HG02798 (cell line): ENCODE data around the gene PEX3.

ENCODE experiments used
- ATAC-seq: cut with Tn5 transposase; IDR thresholded peaks from one replicate; pipeline ENCODE4 v1.9.1; 2021; ENCODE audit warnings: mild to moderate bottlenecking; ENCODE audit not compliant: unreplicated experiment, poor library complexity

Gene PEX3

GRCh38 chr6:143531720-143532499 lies 81.3 kb downstream of the PEX3 start:
- no peak for ATAC-seq

- ATAC-seq: no peak
Observed at GRCh38 chr6:143535189-143535614, 84.6 kb downstream of the PEX3 start.

- peak; percentile 80 for ATAC-seq
Observed at GRCh38 chr6:143536461-143536865, 85.9 kb downstream of the PEX3 start.

- ATAC-seq: peak; percentile 66
Observed at GRCh38 chr6:143536866-143537691, 86.5 kb downstream of the PEX3 start.

- ATAC-seq: no peak
Observed at GRCh38 chr6:143538374-143538773, 87.8 kb downstream of the PEX3 start.

GRCh38 chr6:143539106-143539505 lies 88.5 kb downstream of the PEX3 start:
- ATAC-seq: no peak

- no peak for ATAC-seq
Observed at GRCh38 chr6:143539734-143540133, 89.1 kb downstream of the PEX3 start.

GRCh38 chr6:143540192-143540591 lies 89.6 kb downstream of the PEX3 start:
- ATAC-seq: no peak
